Measurements from ENCODE around the gene MYF5.

- TF ChIP-seq CTCF (IDR thresholded peaks at IDR 0.05): no peak
- no peak for TF ChIP-seq POLR2A (IDR thresholded peaks at IDR 0.05)
Measured at GRCh38 chr12:80714846-80715245, 1.9 kb upstream of the MYF5 start.

Data from right lobe of liver (tissue), 4 donors.